ENCODE data around the gene SHISA8. TPM values are rescaled to one million over a fixed set of nuclear protein-coding genes. Genes with fewer than 3 reads are reported as not detected.

SHISA8 gene
- total RNA-seq, 2 experiments from 2014 or later, result 0.56 to 0.60 TPM

DNA sequence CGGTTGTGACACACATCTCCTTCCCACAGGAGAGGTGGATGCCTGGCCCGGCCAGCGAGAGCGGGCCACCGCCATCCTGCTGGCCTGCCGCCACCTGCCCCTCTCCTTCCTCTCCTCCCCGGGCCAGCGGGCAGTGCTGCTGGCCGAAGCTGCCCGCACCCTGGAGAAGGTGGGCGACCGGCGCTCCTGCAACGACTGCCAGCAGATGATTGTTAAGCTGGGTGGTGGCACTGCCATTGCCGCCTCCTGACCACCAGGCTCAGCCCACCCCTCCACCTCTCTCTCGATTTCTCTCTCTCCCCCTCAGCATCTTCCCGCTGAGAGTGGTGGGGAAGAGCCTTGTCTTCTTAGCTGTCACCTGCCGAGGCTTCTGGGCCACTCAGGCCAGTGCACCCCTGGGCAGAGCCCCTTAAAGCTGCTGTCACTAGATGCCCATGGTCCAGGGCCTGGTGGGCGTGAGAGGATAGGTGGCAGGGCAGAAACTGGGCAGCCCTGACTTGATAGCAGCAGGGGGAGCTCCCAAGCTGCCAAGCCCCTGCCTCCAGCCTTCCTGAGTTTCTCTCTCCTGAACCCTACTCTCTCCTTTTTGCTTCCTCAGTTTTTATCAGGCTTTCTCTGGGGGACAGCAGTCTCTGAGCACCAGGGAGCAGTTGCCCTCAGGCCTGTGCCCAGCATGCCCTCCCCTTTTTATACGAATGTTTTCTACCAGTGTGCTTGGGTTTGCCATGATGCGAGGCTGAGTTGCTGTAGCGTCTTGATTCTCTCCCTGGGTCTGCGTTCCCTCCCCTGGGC, 9.3 kb downstream of the SHISA8 start:
- intact Hi-C loops (cut with DNase I, micrococcal nuclease), result no loop called here
- TF ChIP-seq CTCF (IDR thresholded peaks at IDR 0.05), result no peak
- ChIA-PET CTCF (no interaction called here), POLR2A (no interaction called here)
- no peak overlapping the region for H3K4me3 ChIP-seq (ENCODE audit: low read length)
- peaks cover 0 to 4% of the 10 kb centered on the region in 2 experiments for H3K9me3 ChIP-seq (ENCODE audit: control insufficient read depth in 1 of 2, insufficient read depth in 1 of 2, low read length in 2 of 2)
- Mint-ChIP-seq H3K9me3 (no peaks in the 10 kb centered on the region), H3K4me1 (ENCODE audit: low read depth) (peaks cover 14% of the 10 kb centered on the region), H3K4me3 (no peak overlapping the region), H3K27ac (peak overlapping the region; percentile 68), H3K36me3 (ENCODE audit: low read depth) (peaks cover 21% of the 10 kb centered on the region), H3K27me3 (peaks cover 15% of the 10 kb centered on the region)
- peaks cover 29% of the 10 kb centered on the region for H3K4me1 ChIP-seq (ENCODE audit: insufficient read depth, low read length)
- peaks cover 26% of the 10 kb centered on the region for H3K36me3 ChIP-seq (ENCODE audit: insufficient read depth, low read length)
- H3K27me3 ChIP-seq (ENCODE audit: control insufficient read depth in 1 of 2, insufficient read depth in 2 of 2, low read length in 2 of 2), result peaks cover 0 to 8% of the 10 kb centered on the region in 2 experiments
- DNase-seq (peak in 1 of 14 experiments; percentile 13), ATAC-seq (ENCODE audit: poor library complexity) (no peak)
- no peak overlapping the region for H3K27ac ChIP-seq (ENCODE audit: low read depth in 1 of 2, low read length in 2 of 2)

GRCh38 chr22:41904450-41905410, 10.1 kb downstream of the SHISA8 start:
- no peak overlapping the region for H3K4me3 ChIP-seq (ENCODE audit: low read length)
- ChIA-PET POLR2A (no interaction called here), CTCF (no interaction called here)
- H3K4me3 Mint-ChIP-seq, result no peak overlapping the region
- peaks cover 35% of the 10 kb centered on the region for H3K36me3 ChIP-seq (ENCODE audit: insufficient read depth, low read length)
- no peak overlapping the region for H3K27ac ChIP-seq (ENCODE audit: low read depth in 1 of 2, low read length in 2 of 2)
- peaks cover 14% of the 10 kb centered on the region for H3K4me1 Mint-ChIP-seq (ENCODE audit: low read depth)
- DNase-seq (no peak), ATAC-seq (ENCODE audit: poor library complexity) (no peak)
- no peak for TF ChIP-seq CTCF (IDR thresholded peaks at IDR 0.05)
- no peaks in the 10 kb centered on the region for H3K9me3 Mint-ChIP-seq
- H3K36me3 Mint-ChIP-seq (ENCODE audit: low read depth), result peaks cover 25% of the 10 kb centered on the region
- H3K9me3 ChIP-seq (ENCODE audit: control insufficient read depth in 1 of 2, insufficient read depth in 1 of 2, low read length in 2 of 2), result peaks cover 0 to 4% of the 10 kb centered on the region in 2 experiments
- peaks cover 26% of the 10 kb centered on the region for H3K4me1 ChIP-seq (ENCODE audit: insufficient read depth, low read length)
- peaks cover 12% of the 10 kb centered on the region for H3K27me3 Mint-ChIP-seq
- H3K27me3 ChIP-seq (ENCODE audit: control insufficient read depth in 1 of 2, insufficient read depth in 2 of 2, low read length in 2 of 2), result peaks cover 0 to 8% of the 10 kb centered on the region in 2 experiments
- H3K27ac Mint-ChIP-seq, result no peak overlapping the region
- intact Hi-C loops (cut with DNase I, micrococcal nuclease), result no loop called here

DNA sequence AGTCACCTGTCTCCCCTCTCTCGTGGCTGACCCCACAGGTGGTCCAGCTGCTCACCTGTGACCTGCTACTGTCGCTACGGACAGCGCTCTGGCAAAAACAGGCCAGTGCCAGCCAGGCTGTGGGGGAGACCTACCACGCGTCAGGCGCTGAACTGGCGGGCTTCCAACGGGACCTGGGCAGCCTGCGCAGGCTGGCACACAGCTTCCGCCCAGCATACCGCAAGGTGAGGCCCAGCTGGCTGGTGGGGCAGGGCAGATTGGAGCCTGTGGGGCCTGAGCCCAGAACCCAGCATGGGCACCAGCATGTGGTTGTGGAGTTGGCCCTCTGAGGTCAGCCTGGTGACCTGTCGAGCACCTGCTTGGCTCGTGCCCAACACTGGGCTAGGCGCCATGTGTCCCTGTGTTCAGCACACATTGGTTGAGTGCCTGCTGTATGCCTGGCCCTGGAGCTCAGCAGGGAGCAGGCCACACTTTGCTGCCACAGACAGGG, 11.9 kb downstream of the SHISA8 start:
- no peaks in the 10 kb centered on the region for H3K27me3 ChIP-seq (ENCODE audit: control insufficient read depth in 1 of 2, insufficient read depth in 2 of 2, low read length in 2 of 2)
- ChIA-PET CTCF (no interaction called here), POLR2A (no interaction called here)
- Mint-ChIP-seq H3K36me3 (ENCODE audit: low read depth) (peaks cover 43% of the 10 kb centered on the region), H3K4me1 (ENCODE audit: low read depth) (no peaks in the 10 kb centered on the region), H3K9me3 (no peaks in the 10 kb centered on the region), H3K4me3 (no peak overlapping the region), H3K27me3 (no peaks in the 10 kb centered on the region), H3K27ac (no peak overlapping the region)
- no peak for DNase-seq
- no peak overlapping the region for H3K4me3 ChIP-seq (ENCODE audit: low read length)
- intact Hi-C loops (cut with DNase I, micrococcal nuclease), result no loop called here
- H3K36me3 ChIP-seq (ENCODE audit: insufficient read depth, low read length), result peaks cover 50% of the 10 kb centered on the region
- no peaks in the 10 kb centered on the region for H3K9me3 ChIP-seq (ENCODE audit: control insufficient read depth in 1 of 2, insufficient read depth in 1 of 2, low read length in 2 of 2)
- H3K27ac ChIP-seq (ENCODE audit: low read depth in 1 of 2, low read length in 2 of 2), result no peak overlapping the region
- TF ChIP-seq CTCF (IDR thresholded peaks at IDR 0.05), result no peak
- H3K4me1 ChIP-seq (ENCODE audit: insufficient read depth, low read length), result peaks cover 8% of the 10 kb centered on the region
- no peak for ATAC-seq (ENCODE audit: poor library complexity)
